NOMO-1 (cell line): Measurements from ENCODE around the gene PDE6B.

Experiments used
- DNase-seq, 2 experiments: peaks; one replicate each; lab custom pipeline; 2025; ENCODE audit not compliant: unreplicated experiment in 2 of 2; lab: John Stamatoyannopoulos, UW

PDE6B gene

DNA sequence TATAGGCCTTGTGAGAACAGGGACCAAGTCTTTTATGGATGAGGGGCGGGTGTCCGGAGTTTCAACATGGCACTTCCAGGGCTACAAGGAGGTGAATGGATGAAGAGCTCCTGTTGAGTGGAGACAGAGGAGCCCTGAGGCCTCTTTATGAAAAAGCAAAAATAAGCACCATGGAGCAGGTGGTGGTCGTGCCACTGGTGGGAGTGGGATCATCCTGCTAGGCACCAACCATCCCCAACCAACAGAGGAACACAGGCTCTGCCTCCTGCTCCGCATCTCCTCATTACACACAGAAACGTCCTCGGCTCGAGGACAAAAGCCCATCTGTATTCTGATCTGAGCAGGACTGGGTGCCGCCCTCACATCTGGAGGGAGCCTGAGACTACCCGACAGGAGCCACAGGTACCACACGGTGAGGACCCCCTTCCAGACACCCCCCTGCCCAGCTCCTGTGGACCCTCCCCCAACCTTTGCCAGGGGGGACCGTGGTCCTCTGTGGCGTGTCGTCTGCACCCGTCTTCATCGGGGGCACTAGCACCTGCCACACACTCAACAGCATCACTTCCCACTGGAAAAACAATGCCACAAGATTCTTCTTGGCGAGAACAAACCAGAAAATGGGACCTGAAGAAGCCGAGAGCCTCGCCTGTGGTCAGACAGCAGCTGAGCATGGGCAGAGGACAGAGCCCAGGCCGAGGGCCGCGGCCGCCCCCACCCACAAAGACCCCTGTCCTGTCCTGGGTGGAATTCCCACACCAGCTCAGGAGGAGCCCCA, 3.9 kb upstream of the PDE6B start:
- DNase-seq = no peak

DNA sequence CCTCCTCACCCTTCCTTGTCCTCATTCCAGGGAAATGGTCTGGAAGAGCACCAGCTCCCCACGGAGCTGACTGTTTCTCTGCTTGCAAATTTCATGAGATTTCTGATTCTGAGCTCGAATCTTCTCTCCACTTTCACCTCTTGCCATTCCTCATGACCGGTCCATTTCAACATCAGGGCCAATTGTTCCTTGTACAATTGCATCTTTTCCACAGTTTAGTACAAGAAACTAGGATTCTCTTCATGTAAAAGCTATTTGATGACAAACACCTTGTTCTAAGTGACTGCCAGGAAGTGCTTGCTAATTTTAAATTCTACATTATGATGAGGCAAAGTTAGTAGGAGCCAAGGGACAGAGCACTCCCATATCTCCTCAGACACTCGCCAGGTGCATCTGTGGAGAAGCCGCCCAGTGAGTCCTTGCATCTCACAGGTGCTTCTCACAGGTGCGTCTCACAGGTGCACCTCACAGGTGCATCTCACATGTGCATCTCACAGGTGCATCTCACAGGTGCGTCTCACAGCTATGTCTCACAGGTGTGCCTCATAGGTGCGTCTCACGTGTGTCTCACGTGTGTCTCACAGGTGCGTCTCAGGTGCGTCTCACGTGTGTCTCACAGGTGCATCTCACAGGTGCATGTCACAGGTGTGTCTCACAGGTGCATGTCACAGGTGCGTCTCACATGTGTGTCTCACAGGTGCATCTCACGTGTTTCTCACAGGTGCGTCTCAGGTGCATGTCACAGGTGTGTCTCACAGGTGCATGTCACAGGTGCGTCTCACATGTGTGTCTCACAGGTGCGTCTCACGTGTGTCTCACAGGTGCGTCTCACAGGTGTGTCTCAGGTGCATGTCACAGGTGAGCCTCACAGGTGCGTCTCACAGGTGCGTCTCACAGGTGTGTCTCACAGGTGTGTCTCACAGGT, 3.0 kb upstream of the PDE6B start:
- DNase-seq = no peak

DNA sequence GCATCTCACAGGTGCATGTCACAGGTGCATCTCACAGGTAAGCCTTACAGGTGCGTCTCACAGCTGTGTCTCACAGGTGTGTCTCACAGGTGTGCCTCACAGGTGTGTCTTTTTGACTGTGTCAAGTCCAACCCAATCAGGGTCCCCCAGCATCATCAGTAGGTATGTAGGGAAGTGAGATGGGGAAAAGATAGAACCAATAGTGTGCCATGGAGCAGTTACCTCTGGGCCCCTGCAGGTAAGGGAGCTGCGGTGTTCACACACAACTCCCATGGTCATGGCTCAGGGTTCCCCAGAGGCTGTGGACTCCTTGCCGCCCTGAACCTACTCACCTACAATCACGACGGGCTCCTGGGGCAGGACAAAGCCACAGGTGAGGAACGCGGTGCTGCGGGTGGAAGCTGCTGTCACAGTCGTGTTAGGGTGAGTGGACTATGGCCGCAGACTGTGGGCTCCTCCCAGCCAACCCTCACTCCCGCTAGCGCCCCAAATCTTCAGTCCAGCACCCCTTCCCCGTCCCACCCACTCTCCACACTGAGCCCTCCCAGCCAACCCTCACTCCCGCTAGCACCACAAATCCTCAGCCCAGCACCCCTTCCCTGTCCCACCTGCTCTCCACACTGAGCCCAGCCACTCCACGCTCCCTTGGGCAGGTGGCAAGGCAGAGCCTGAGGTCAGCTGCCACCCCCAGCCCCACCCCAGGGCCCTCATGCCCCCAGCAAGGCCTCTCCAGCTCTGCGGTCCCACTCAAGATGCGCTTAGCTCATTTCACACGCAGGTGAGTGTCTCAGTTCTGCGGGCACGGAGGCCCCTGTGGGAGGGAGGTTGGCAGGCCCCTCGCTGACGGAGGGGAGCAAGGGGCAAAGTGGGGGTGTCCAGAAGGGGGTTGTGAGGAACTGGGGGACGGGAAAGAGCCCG, 2.1 kb upstream of the PDE6B start:
- DNase-seq = no peak

DNA sequence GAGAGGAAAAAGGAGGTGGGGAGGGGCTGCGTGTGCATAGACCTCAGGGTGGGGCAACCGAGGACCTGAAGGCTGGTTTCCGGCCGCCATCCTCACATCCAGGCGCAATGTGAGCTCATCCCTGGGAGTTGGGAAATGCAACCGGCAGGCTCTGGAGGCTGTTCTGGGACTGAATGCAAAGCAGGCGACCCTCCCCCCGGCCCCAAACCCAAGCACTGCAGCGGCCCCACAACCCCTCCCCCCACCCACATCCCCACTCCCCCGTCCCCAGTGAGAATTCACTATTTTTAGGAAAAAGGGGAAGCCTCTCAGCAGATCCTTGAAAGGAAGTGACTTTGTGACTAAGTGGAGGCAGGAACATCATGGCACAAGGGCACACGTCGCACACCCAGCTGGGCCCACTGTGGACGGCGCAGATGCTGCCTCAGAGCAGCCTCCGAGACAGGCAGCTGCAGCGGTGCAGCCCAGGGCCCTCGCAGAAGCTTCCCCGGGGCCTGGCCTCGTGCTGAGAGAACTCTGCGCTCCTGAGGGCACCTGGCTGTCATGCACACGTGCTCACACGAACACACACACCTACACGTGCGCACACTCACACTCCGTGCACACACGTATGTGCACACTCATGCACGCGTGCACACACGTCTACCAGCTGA, 1.3 kb upstream of the PDE6B start:
- no peak for DNase-seq

DNA sequence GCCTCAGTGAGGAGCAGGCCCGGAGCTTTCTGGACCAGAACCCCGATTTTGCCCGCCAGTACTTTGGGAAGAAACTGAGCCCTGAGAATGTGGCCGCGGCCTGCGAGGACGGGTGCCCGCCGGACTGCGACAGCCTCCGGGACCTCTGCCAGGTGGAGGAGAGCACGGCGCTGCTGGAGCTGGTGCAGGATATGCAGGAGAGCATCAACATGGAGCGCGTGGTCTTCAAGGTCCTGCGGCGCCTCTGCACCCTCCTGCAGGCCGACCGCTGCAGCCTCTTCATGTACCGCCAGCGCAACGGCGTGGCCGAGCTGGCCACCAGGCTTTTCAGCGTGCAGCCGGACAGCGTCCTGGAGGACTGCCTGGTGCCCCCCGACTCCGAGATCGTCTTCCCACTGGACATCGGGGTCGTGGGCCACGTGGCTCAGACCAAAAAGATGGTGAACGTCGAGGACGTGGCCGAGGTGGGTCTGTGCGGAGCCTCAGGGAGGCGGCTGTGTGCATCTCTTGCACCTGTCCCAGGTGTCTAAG, 323 bp downstream of the PDE6B start:
- no peak for DNase-seq

DNA sequence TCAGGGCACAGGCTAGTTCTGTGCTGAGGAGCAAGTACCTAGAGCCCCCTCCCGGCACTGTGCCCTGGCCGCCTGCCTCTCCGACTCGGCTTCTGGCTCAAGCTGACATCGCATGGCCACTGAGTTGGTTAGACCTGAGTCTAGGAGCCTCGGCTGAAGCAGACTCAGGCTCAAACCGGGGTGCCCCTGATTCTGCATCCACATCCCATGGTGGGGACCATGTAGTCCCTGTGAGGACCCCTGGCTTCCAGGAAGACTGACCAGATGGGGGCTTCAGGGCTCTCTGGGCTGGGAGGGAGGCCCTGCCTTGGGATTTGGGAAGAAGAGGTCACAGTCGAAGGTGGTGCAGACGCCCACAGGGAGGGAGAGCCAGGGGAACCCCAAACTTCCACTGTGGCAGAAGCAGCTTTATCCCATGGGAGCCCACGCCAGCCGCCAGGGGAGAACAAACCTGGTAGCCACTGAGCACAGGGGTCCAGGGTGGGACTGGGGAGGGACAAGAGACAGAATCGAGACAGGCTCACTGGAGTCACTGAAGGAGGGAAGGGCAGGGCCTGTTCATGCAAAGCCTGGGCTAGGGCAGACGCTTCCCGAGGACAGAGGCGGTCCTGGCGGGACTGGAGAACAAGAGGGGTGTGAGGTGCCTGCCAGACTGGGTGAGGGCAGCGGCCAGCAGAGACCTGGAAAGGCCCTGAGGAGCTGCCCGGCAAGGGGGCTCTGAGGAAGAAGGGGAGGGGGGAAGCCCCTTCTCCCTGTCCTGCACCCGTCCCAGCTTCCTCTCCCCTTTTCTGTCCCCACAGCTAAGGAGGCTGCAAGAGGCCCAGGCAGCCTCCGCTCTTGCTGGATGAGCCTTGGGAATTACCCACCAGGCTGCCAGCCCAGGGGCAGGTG, 1.1 kb downstream of the PDE6B start:
- DNase-seq = no peak

DNA sequence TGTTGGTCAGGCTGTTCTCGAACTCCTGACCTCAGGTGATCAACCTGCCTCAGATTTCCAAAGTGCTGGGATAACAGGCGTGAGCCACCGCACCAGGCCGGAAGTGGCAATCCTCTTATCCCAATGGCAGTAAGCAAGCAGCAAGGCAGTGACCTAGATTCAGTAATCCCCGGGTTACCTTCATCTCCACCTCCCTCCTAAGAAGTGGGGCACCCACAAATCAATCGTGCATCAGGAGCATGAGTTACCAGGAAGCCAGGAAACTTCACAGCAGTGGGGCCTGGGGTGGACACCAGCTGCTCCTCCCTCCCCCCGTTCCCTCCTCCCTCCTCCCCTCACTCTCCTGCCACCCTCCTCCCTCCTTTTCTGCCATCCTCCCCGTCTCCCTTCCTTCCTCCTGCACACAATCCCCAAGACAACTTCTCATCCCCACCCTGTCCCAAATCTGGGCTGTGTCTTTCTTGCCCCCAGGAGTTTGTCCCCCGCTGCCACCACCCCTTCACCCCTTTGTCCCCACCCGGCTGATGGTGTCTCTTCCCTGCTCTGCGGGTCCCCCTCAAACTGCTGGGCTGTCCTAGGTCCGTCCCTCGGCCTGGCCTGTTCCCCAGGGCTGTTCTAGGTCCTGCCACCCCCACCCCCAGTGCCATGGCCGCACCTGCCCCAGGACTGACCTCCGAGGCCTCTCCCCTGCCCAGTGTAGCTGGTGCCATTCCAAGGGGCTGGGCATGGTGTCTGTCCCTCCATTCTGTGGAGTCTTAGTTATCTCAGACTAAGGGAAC, 2.2 kb downstream of the PDE6B start:
- DNase-seq = no peak

DNA sequence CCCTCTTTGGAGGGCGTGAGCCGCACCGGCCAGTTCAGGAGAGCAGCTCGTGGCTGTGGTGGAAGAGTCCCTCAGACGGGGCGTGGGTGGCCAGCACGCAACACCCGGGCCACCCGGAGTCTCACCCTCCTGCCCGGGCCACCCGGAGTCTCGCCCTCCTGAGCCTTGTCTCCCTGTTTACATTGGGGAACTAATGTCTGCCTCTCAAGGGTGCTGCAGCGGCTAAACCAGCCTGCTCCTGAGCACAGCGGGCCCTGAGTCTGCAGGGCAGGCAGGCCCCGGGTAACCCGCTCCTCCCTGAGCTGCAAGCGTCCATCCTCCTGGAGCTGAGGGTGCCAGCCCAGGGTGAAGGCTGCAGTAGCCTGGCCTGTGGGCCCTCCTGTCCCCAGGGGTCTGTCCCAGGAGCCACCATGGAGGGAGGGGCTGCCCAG, 3.0 kb downstream of the PDE6B start:
- DNase-seq = no peak

DNA sequence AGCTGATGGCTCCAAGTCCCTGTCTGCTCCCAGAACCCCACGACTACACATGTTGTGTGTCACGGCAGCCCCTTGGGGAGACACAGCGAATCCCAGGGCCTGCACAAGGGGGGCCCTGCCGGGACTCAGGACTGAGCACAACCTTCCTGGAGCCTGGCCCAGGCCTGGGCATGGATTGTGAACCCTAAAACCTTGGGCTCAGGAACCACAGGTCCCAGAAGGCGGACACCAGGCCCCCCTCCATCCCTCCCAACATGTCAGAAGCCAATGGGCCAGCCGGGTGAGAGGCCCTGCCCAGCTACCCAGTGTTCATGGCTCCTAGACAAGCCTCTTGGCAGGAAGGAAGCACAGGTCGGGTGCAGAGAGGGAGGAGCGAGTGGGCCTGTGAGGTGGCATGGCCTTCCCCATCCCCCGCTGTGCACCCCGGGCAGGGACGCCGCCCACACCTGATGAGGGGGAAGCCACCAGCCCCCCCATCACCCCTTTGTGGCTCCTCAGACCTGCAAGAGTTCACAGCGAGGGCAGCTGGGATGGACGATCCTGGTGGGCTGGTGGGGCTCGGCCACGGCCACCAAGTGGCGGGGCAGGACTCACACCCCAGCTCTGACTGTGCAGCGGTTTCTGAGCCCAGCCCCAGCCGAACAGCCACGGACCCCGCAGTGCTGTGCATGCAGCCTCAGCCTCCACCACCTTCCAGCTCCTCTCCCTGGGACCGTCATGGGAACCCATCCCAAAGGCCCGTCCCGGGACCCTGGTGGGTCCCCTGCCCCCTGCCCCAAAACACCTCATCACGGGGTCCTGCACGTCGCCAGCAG, 3.7 kb downstream of the PDE6B start:
- no peak for DNase-seq

DNA sequence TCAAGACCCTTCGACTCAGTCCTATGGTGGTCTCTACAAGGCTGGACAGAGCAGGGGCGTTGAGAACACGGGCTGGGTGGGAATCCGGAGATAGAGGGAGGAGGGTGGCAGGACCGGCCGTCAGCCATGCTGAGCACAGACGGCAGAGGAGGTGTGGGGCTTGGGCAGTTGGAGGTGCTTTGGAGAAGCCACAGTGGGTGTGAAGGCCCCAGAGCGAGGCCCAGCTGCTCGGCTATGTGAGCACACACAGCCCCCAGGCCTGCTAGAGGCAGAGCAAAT, 4.2 kb downstream of the PDE6B start:
- no peak for DNase-seq

DNA sequence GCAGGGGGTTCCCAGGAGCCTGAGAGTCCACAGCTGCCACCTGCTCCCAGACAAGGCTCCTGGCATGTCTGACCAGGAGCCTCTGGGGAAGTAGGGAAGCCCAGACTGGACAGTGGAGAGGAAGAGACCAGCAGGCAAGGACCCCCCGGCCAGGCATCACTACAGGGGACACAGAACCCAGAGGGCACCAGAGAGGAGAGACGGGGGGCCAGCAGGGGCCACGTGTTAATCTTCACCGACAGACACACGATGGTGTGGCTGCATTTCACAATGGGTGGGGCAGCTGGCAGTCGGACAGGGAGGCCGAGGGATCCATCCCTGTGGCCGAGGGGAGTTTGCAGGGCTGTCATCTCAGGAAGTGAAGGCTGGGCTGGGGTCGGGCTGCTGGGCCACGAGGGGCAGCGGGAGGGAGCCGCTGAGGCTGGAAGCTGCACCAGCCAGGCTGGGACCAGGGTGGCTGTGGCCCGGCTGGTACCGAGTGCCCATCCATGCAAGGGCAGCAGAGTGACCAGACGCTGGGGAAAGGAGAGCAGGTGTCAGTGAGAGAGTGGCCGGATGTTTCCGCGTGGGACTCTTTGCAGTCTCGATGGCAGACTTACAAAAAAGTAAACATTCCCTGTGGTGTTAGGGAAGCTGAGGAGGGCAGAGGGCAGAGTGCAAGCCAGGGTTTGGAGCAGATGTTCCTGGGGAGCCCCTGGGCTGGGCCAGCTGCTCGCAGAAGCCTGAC, 4.7 kb downstream of the PDE6B start:
- no peak for DNase-seq

DNA sequence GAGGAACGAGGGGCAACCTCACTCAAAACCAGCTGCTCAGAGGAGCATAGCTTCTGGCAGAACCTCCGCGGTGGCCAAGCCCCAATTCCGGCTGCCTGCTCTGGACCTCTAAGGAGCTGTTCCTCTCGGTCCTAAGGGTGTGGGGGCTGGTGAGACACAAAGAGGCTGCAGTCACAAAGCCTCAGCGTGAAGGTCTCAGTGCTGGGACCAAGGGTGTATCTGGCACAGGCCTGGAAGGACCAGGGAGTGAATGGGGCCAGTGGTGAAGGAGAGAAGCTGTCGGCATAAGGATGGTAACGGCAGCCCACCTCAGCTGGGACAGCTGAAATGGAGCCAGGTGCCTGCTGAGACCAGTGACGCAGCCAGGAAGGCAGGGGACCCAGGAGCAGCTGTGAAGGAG, 5.3 kb downstream of the PDE6B start:
- DNase-seq = no peak

DNA sequence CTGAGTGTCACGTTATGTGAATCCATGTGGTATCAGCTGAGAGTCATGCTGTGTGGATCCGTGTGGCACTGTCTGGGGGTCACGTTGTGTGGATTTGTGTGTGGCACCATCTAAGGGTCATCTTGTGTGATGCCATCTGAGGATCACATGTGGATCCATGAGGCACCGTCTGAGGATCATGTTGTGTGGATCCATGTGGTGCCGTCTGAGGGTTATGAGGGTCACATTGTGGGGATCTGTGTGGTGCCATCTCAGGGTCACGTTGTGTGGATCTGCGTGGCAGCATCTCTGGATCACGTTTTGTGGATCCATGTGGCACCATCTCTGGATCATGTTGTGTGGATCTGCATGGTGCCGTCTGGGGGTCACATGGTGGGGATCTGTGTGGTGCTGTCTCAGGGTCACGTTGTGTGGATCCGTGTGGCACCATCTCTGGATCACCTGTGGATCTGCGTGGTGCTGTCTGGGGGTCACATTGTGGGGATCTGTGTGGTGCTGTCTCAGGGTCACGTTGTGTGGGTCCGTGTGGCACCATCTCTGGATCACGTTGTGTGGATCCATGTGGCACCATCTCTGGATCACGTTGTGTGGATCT, 6.9 kb downstream of the PDE6B start:
- no peak for DNase-seq

DNA sequence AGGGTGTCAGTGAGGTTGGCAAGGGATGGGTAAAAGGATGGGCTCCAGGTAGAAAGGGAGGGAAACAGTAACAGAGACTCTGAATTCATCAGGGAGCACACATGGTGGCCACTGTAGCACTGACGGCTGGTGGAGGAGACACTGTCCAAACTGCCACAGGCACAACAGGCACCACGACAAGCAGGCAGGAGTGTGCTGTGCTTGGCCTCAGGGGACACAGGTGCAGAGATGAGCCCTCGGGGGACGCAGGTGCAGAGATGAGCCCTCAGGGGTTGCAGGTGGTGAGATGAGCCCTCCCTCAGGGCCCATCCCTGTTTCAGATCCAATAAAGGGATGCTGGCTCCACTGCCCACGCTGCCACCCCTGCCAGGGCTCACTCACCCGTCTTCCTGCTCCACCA, 7.6 kb downstream of the PDE6B start:
- DNase-seq = no peak

DNA sequence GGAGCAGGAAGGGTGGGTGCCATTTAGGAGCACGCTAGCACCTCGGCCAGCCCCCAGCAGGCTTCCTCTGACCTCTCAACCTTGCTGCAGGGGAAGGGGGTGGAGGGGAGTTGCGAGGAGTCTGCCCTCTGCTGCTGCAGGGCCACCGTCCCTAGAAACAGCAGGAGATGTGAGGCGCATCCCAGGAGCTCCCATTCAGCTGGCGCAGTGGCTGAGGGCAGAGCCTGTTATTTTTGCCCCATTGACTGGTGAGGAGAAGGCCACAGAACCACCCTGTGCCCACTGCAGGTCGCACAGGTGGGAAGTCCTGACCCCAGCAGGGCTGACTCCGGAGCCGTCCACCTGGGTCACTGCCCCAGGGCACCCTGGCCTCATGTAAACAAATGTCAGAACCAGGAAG, 8.0 kb downstream of the PDE6B start:
- DNase-seq = no peak

DNA sequence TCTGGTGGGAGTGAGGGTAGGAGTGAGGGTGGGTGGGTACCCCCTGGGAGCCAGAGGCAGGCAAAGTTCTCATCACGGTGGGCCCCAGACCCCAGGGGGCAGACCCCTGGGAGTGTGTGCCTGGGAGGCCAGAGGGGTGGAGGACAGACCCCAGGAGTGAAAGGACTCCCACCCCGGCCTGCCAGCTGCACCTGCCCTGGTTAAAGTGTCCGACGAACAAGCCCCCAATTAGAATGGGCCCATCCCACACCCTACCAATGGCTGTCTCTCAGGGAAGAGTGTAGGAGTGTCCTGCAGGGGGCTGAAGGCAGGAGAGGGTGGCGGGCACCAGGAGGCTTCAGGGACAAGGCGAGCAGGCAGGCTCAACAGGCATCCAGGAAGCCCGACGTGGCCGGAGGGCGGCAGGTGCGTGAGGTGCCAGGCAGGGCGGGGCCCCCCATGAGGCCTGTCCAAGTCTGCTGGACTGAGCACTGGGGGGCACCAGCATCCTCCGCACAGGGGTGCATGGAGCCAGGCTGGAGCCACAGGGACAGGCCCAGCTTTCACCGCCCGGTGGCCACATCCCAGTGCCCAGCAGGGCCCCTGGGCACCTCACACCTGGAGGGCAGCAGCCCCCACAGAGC, 8.7 kb downstream of the PDE6B start:
- no peak for DNase-seq
